ENCODE data around the gene ADGRB3. TPM values are rescaled to one million over a fixed set of nuclear protein-coding genes. Genes with fewer than 3 reads are reported as not detected.
A peak's percentile ranks its signal among the peaks of the same experiment; 100 is the strongest.
"Not testable (repeated sequence)": the region's sequence is repeated elsewhere in the genome, so short reads cannot be mapped to it uniquely, and the experiment has no call there.

ADGRB3 gene
- total and polyA plus RNA-seq, 2 experiments from 2014 or later: 1.2 to 1.4 TPM

DNA sequence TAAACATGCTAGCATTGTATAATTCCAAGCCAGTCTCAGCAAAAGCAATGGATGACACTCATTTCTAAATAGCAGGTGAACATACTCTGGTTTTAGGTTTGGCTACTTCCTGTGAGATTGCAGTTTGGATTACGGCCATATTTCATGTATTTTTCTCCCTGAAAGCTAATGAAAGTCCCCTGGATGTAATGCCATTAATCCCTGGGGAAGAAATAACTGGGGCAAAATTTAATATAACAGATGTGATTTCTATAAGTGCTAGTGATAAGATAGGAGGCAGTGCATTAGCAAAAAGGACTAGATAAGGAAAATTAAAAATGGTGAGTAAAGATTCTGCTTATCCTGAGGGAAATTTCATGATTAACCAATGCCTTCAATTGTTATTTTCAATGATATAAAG lies 238.2 kb downstream of the ADGRB3 start:
- no peaks in the 10 kb centered on the region for H3K9me3 ChIP-seq (ENCODE audit: low read depth)
- H3K36me3 ChIP-seq: no peaks in the 10 kb centered on the region
- H3K27ac ChIP-seq: no peak overlapping the region
- DNase-seq (ENCODE audit: low read depth in 1 of 2, low spot score in 1 of 2): no peak
- no peak overlapping the region for H3K4me3 ChIP-seq
- no peaks in the 10 kb centered on the region for H3K4me1 ChIP-seq (ENCODE audit: low read depth)
- TF ChIP-seq, protein P1, sequence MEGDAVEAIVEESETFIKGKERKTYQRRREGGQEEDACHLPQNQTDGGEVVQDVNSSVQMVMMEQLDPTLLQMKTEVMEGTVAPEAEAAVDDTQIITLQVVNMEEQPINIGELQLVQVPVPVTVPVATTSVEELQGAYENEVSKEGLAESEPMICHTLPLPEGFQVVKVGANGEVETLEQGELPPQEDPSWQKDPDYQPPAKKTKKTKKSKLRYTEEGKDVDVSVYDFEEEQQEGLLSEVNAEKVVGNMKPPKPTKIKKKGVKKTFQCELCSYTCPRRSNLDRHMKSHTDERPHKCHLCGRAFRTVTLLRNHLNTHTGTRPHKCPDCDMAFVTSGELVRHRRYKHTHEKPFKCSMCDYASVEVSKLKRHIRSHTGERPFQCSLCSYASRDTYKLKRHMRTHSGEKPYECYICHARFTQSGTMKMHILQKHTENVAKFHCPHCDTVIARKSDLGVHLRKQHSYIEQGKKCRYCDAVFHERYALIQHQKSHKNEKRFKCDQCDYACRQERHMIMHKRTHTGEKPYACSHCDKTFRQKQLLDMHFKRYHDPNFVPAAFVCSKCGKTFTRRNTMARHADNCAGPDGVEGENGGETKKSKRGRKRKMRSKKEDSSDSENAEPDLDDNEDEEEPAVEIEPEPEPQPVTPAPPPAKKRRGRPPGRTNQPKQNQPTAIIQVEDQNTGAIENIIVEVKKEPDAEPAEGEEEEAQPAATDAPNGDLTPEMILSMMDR (IDR thresholded peaks at IDR 0.05; ENCODE audit: low read depth, low read length): no peak
- H3K27me3 ChIP-seq: no peaks in the 10 kb centered on the region

- DNase-seq (ENCODE audit: low read depth in 1 of 2, low spot score in 1 of 2): no peak
Measured at GRCh38 chr6:68874747-68875146, 239.7 kb downstream of the ADGRB3 start.

DNA sequence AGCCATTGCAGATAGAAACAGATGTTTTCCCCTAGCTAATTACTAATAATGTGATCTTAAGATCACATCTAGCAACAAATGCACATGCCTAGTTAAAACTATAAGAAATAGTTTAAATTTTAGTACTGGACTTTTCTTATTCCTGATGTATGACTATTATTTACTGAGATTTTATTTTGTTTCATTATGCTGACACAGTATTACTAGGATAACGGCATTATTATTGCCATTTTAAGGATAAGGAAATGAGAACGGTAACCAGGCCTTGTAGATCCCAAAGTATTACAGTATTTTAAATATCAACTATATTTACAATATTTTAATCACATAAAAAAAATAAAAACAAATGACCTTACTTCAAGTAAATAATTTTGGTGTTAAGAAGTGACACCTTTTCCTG lies 240.3 kb downstream of the ADGRB3 start:
- no peaks in the 10 kb centered on the region for H3K9me3 ChIP-seq (ENCODE audit: low read depth)
- TF ChIP-seq, protein P1 (IDR thresholded peaks at IDR 0.05; ENCODE audit: low read depth, low read length): no peak
- H3K4me3 ChIP-seq: no peak overlapping the region

More at GRCh38 chr6:68874747-68875146, 239.7 kb downstream of the ADGRB3 start:
- TF ChIP-seq, protein P1 (IDR thresholded peaks at IDR 0.05; ENCODE audit: low read depth, low read length): no peak
- Histone ChIP-seq H3K36me3 (no peaks in the 10 kb centered on the region), H3K9me3 (ENCODE audit: low read depth) (no peaks in the 10 kb centered on the region), H3K4me1 (ENCODE audit: low read depth) (no peaks in the 10 kb centered on the region), H3K27ac (no peak overlapping the region), H3K27me3 (no peaks in the 10 kb centered on the region), H3K4me3 (no peak overlapping the region)

DNA sequence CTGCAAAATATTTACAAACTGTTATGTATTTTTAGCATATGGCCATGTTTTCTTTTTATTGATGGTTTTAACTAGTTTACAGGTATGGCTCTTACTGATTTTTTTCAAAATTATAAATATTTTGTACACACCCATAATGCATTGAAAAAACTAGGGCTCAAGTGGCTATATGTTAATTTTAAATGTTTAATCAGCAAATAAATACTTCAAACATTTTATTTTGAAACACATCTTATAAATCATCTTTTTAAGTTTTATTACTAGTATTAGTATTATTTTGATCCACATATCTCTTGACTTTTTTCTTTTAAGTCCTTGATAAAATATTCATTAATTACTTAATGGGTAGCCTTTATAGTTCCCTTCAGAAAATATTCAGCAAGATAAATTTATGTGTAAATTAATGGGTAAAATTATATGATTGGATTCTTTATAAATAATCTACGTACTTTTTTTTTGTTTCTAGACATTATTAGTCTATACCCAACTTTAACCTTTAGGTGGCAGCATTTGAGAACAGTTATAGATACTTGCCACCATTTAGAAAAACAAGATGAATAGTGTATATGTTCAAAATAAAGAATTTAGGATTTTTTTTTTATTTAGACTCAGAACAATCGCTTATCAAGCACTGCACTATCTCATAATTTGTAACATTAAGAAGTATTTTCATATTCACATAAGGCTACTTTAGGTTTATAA lies 241.9 kb downstream of the ADGRB3 start:
- no peaks in the 10 kb centered on the region for H3K36me3 ChIP-seq
- TF ChIP-seq, protein P1 (IDR thresholded peaks at IDR 0.05; ENCODE audit: low read depth, low read length): peak; percentile 46
- no peak overlapping the region for H3K27ac ChIP-seq
- DNase-seq (ENCODE audit: low read depth in 1 of 2, low spot score in 1 of 2): peak; percentile 32 to 57
- no peak overlapping the region for H3K4me3 ChIP-seq
- H3K27me3 ChIP-seq: no peaks in the 10 kb centered on the region
- H3K9me3 ChIP-seq (ENCODE audit: low read depth): no peaks in the 10 kb centered on the region
- H3K4me1 ChIP-seq (ENCODE audit: low read depth): no peaks in the 10 kb centered on the region

More for the DNA sequence above, 240.3 kb downstream of the ADGRB3 start:
- H3K27ac ChIP-seq: no peak overlapping the region
- DNase-seq (ENCODE audit: low read depth in 1 of 2, low spot score in 1 of 2): no peak
- H3K27me3 ChIP-seq: no peaks in the 10 kb centered on the region
- no peaks in the 10 kb centered on the region for H3K36me3 ChIP-seq
- no peaks in the 10 kb centered on the region for H3K4me1 ChIP-seq (ENCODE audit: low read depth)

GRCh38 chr6:68880050-68880813 lies 245.2 kb downstream of the ADGRB3 start:
- Histone ChIP-seq H3K27me3 (no peaks in the 10 kb centered on the region), H3K27ac (no peak overlapping the region), H3K4me3 (no peak overlapping the region), H3K36me3 (no peaks in the 10 kb centered on the region), H3K4me1 (ENCODE audit: low read depth) (no peaks in the 10 kb centered on the region), H3K9me3 (ENCODE audit: low read depth) (no peaks in the 10 kb centered on the region)
- TF ChIP-seq, protein P1 (IDR thresholded peaks at IDR 0.05; ENCODE audit: low read depth, low read length): no peak
- DNase-seq (ENCODE audit: low read depth in 1 of 2, low spot score in 1 of 2): no peak

- not testable (repeated sequence) for H3K9me3 ChIP-seq (ENCODE audit: low read depth); H3K27me3 ChIP-seq; H3K36me3 ChIP-seq; DNase-seq (ENCODE audit: low read depth in 1 of 2, low spot score in 1 of 2); H3K27ac ChIP-seq; H3K4me1 ChIP-seq (ENCODE audit: low read depth); H3K4me3 ChIP-seq
Measured at GRCh38 chr6:68883325-68883724, 248.2 kb downstream of the ADGRB3 start.
